Measurements from ENCODE around the gene HSPA1L.

Gene HSPA1L

GRCh38 chr6:31764198-31764597, 50.9 kb downstream of the HSPA1L start:
- DNase-seq (ENCODE audit: low read depth in 2 of 2): no peak

- peak in 1 of 2 experiments; percentile 17 for DNase-seq (ENCODE audit: low read depth in 2 of 2)
Observed at GRCh38 chr6:31763619-31763940, 51.5 kb downstream of the HSPA1L start.

GRCh38 chr6:31762878-31763618, 52.0 kb downstream of the HSPA1L start:
- DNase-seq (ENCODE audit: low read depth in 2 of 2): no peak

- no peak for DNase-seq (ENCODE audit: low read depth in 2 of 2)
Observed at GRCh38 chr6:31762356-31762755, 52.7 kb downstream of the HSPA1L start, which contains the start of gene SAPCD1. SAPCD1 (plus strand) TSS chr6:31762656; CDS start chr6:31763055, 399 bp downstream.

- no peak for DNase-seq (ENCODE audit: low read depth in 2 of 2)
Observed at GRCh38 chr6:31761343-31761742, 53.7 kb downstream of the HSPA1L start.

GRCh38 chr6:31760790-31761189, 54.3 kb downstream of the HSPA1L start:
- no peak for DNase-seq (ENCODE audit: low read depth in 2 of 2)

All from fibroblast of skin of left biceps (primary cell).